Measurements from ENCODE around the gene KCNIP1. TPM values are rescaled to one million over a fixed set of nuclear protein-coding genes. Genes with fewer than 3 reads are reported as not detected.
A peak's percentile ranks its signal among the peaks of the same experiment; 100 is the strongest.

KCNIP1 gene
- polyA plus RNA-seq, 1 donor from 2014 or later: 13.8 TPM

DNA sequence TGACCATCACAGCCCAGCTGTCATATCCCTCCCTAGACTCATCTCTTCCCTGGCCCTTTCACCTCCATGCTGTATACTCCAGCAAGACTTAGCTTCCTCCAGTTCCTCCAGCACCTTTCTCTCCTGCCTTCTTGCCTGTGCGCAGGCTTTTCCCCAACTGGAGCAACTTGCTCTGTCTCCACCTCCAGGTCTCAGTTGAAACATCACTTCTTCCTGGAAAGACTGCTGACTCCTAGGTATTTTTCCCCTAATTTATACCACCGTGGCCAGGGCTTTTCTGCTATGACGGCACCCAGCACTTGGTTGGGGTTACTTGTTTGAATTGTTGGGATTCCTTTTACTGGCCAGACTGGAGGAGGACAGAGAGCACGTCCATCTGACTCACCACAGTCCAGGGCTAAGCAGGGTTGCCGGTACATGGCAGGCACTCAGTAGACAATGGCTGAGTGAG is 67.5 kb downstream of the KCNIP1 start:
- H3K4me2 ChIP-seq (ENCODE audit: low read length): no peak overlapping the region
- H3K9me2 ChIP-seq (ENCODE audit: insufficient read depth, low read length): no peaks in the 10 kb centered on the region
- H3K36me3 ChIP-seq (ENCODE audit: insufficient read depth, low read length): no peaks in the 10 kb centered on the region
- H2AFZ ChIP-seq (ENCODE audit: low read depth, low read length): no peak overlapping the region
- no peak overlapping the region for H3K9ac ChIP-seq (ENCODE audit: low read length)
- H3K27ac ChIP-seq (ENCODE audit: low read length): no peak overlapping the region
- no peaks in the 10 kb centered on the region for H3F3A ChIP-seq (ENCODE audit: insufficient read depth, low read length, poor library complexity, severe bottlenecking)
- H3K9me3 ChIP-seq (ENCODE audit: low read length): no peaks in the 10 kb centered on the region
- TF ChIP-seq, protein P1, sequence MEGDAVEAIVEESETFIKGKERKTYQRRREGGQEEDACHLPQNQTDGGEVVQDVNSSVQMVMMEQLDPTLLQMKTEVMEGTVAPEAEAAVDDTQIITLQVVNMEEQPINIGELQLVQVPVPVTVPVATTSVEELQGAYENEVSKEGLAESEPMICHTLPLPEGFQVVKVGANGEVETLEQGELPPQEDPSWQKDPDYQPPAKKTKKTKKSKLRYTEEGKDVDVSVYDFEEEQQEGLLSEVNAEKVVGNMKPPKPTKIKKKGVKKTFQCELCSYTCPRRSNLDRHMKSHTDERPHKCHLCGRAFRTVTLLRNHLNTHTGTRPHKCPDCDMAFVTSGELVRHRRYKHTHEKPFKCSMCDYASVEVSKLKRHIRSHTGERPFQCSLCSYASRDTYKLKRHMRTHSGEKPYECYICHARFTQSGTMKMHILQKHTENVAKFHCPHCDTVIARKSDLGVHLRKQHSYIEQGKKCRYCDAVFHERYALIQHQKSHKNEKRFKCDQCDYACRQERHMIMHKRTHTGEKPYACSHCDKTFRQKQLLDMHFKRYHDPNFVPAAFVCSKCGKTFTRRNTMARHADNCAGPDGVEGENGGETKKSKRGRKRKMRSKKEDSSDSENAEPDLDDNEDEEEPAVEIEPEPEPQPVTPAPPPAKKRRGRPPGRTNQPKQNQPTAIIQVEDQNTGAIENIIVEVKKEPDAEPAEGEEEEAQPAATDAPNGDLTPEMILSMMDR (IDR thresholded peaks at IDR 0.05; ENCODE audit: poor library complexity, severe bottlenecking): no peak
- TF ChIP-seq SMC3 (conservative IDR thresholded peaks at IDR 0.05; ENCODE audit: poor library complexity) (no peak), MXI1 (conservative IDR thresholded peaks at IDR 0.05; ENCODE audit: poor library complexity, severe bottlenecking) (no peak), RAD21 (conservative IDR thresholded peaks at IDR 0.05) (no peak)
- H3K27me3 ChIP-seq (ENCODE audit: insufficient read depth, low read depth, low read length): no peaks in the 10 kb centered on the region
- H3K79me2 ChIP-seq (replicated peaks; ENCODE audit: insufficient read depth, low read length): no peaks in the 10 kb centered on the region
- no peak overlapping the region for H3K4me3 ChIP-seq (ENCODE audit: low read length)
- no peaks in the 10 kb centered on the region for H4K20me1 ChIP-seq (ENCODE audit: insufficient read depth)

DNA sequence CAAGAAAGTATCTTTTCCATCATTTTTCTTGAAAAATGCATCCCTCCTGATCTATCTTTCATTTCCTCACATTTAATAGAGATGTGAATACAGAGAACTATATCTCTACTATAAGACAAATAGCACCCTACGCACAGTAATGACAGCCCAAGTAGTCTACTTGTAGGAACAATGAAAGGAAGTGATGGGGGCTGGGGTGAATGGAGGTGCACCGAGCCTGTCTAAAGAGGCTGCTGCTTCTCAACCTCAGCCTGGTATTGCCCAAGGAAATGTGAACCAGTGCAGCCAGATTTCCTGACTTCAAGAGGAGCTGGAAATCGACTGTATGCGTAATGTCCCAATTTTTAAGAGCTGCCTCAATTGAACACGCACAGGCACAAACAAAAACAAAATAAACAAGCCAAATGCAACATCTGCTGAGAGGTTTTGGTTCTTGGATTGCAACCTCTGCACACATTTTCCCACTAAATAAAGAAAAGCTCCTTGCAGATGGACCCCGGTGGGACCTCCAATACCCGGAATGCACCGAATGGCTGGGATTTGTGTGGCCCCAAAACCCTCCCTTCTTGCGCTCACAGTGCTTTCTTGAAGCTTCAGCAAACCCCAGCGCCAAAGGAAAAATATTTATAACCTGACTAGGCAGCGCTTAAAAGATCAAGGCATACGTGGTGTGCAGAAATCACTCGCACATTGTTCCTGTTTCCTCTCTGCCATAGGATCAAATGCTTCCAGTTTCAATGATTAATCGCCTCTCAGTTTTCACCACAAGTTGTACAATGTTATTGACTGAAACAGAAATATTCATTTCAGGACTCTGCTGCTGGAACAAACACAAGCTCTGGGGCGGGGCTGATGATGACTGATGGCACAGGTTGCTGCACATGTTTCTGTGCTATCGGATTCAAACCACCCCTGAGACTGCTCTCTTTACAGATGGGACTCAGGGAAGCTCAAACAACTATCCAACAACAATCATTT is 68.3 kb downstream of the KCNIP1 start:
- Histone ChIP-seq H4K20me1 (ENCODE audit: insufficient read depth) (no peaks in the 10 kb centered on the region), H3K27me3 (ENCODE audit: insufficient read depth, low read depth, low read length) (no peaks in the 10 kb centered on the region), H3K4me2 (ENCODE audit: low read length) (no peak overlapping the region), H3K79me2 (replicated peaks; ENCODE audit: insufficient read depth, low read length) (no peaks in the 10 kb centered on the region), H2AFZ (ENCODE audit: low read depth, low read length) (no peak overlapping the region), H3K9me3 (ENCODE audit: low read length) (no peaks in the 10 kb centered on the region), H3K4me3 (ENCODE audit: low read length) (no peak overlapping the region), H3K9ac (ENCODE audit: low read length) (no peak overlapping the region), H3K27ac (ENCODE audit: low read length) (peak overlapping the region; percentile 26), H3K9me2 (ENCODE audit: insufficient read depth, low read length) (no peaks in the 10 kb centered on the region), H3K36me3 (ENCODE audit: insufficient read depth, low read length) (no peaks in the 10 kb centered on the region), H3F3A (ENCODE audit: insufficient read depth, low read length, poor library complexity, severe bottlenecking) (peaks cover 2% of the 10 kb centered on the region)
- TF ChIP-seq SMC3 (conservative IDR thresholded peaks at IDR 0.05; ENCODE audit: poor library complexity) (no peak), EP300 (conservative IDR thresholded peaks at IDR 0.05; ENCODE audit: poor library complexity, severe bottlenecking) (no peak)
- TF ChIP-seq, protein P2, sequence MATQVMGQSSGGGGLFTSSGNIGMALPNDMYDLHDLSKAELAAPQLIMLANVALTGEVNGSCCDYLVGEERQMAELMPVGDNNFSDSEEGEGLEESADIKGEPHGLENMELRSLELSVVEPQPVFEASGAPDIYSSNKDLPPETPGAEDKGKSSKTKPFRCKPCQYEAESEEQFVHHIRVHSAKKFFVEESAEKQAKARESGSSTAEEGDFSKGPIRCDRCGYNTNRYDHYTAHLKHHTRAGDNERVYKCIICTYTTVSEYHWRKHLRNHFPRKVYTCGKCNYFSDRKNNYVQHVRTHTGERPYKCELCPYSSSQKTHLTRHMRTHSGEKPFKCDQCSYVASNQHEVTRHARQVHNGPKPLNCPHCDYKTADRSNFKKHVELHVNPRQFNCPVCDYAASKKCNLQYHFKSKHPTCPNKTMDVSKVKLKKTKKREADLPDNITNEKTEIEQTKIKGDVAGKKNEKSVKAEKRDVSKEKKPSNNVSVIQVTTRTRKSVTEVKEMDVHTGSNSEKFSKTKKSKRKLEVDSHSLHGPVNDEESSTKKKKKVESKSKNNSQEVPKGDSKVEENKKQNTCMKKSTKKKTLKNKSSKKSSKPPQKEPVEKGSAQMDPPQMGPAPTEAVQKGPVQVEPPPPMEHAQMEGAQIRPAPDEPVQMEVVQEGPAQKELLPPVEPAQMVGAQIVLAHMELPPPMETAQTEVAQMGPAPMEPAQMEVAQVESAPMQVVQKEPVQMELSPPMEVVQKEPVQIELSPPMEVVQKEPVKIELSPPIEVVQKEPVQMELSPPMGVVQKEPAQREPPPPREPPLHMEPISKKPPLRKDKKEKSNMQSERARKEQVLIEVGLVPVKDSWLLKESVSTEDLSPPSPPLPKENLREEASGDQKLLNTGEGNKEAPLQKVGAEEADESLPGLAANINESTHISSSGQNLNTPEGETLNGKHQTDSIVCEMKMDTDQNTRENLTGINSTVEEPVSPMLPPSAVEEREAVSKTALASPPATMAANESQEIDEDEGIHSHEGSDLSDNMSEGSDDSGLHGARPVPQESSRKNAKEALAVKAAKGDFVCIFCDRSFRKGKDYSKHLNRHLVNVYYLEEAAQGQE (IDR thresholded peaks at IDR 0.05; ENCODE audit: borderline replicate concordance): peak; percentile 22

DNA sequence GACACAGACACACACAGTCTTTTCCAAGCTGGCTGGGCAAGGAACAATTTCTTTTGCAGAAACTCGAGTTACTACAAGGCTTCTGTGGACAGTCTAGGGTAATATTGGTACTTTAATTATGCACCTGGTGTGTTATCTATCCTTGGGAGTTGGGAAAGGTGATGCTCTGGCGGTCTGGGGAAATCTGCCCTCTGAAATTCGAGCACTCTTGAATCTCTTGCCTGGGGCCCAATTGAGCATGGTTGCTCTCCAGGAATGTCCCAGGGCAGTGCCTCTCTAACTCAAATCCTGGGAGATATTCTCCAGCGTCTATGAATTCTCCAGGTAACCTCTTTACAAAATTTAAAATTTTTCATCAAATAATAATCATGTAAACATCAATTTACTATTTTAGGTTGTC is 69.3 kb downstream of the KCNIP1 start:
- Histone ChIP-seq H3F3A (ENCODE audit: insufficient read depth, low read length, poor library complexity, severe bottlenecking) (peaks cover 2% of the 10 kb centered on the region), H4K20me1 (ENCODE audit: insufficient read depth) (no peaks in the 10 kb centered on the region), H3K9ac (ENCODE audit: low read length) (no peak overlapping the region), H3K4me2 (ENCODE audit: low read length) (no peak overlapping the region), H3K9me2 (ENCODE audit: insufficient read depth, low read length) (no peaks in the 10 kb centered on the region), H3K27me3 (ENCODE audit: insufficient read depth, low read depth, low read length) (no peaks in the 10 kb centered on the region), H3K36me3 (ENCODE audit: insufficient read depth, low read length) (no peaks in the 10 kb centered on the region), H3K27ac (ENCODE audit: low read length) (no peak overlapping the region), H2AFZ (ENCODE audit: low read depth, low read length) (no peak overlapping the region), H3K9me3 (ENCODE audit: low read length) (no peaks in the 10 kb centered on the region), H3K79me2 (replicated peaks; ENCODE audit: insufficient read depth, low read length) (no peaks in the 10 kb centered on the region), H3K4me3 (ENCODE audit: low read length) (no peak overlapping the region)
- TF ChIP-seq MXI1 (conservative IDR thresholded peaks at IDR 0.05; ENCODE audit: poor library complexity, severe bottlenecking) (no peak), SMC3 (conservative IDR thresholded peaks at IDR 0.05; ENCODE audit: poor library complexity) (no peak), EZH2 (IDR thresholded peaks at IDR 0.05; ENCODE audit: borderline replicate concordance, insufficient read depth, low read length, poor library complexity, severe bottlenecking) (no peak), RAD21 (conservative IDR thresholded peaks at IDR 0.05) (no peak), TAF1 (IDR thresholded peaks at IDR 0.05; ENCODE audit: low read depth) (no peak), EP300 (conservative IDR thresholded peaks at IDR 0.05; ENCODE audit: poor library complexity, severe bottlenecking) (no peak), POLR2AphosphoS5 (IDR thresholded peaks at IDR 0.05) (no peak)
- TF ChIP-seq, protein P1 (IDR thresholded peaks at IDR 0.05; ENCODE audit: poor library complexity, severe bottlenecking): no peak
